ENCODE measurements around the gene DEFB129.
"Not testable (repeated sequence)": the region's sequence is repeated elsewhere in the genome, so short reads cannot be mapped to it uniquely, and the experiment has no call there.

The DEFB129 gene

GRCh38 chr20:251354-251753 is 24.3 kb downstream of the DEFB129 start:
- no peak for TF ChIP-seq CTCF (conservative IDR thresholded peaks at IDR 0.05; ENCODE audit: low read length)
- H3K4me3 ChIP-seq (ENCODE audit: low read length) = no peak overlapping the region
- DNase-seq (ENCODE audit: low read depth) = no peak

GRCh38 chr20:252801-253200 is 25.7 kb downstream of the DEFB129 start:
- DNase-seq (ENCODE audit: low read depth) = no peak
- H3K4me3 ChIP-seq (ENCODE audit: low read length) = no peak overlapping the region
- no peak for TF ChIP-seq CTCF (conservative IDR thresholded peaks at IDR 0.05; ENCODE audit: low read length)

- not testable (repeated sequence) for DNase-seq (ENCODE audit: low read depth); H3K4me3 ChIP-seq (ENCODE audit: low read length)
Measured at GRCh38 chr20:253447-253846, 26.4 kb downstream of the DEFB129 start.

- H3K4me3 ChIP-seq (ENCODE audit: low read length) = no peak within 1 kb of the TSS
- no peak for TF ChIP-seq CTCF (conservative IDR thresholded peaks at IDR 0.05; ENCODE audit: low read length)
- no peak for DNase-seq (ENCODE audit: low read depth)
Measured at GRCh38 chr20:257419-257818, 30.4 kb downstream of the DEFB129 start, which contains the start of gene DEFB132. Gene DEFB132 (plus strand): TSS chr20:257724. CDS start chr20:257779, 55 bp downstream.

- TF ChIP-seq CTCF (conservative IDR thresholded peaks at IDR 0.05; ENCODE audit: low read length) = no peak
- H3K4me3 ChIP-seq (ENCODE audit: low read length) = no peak overlapping the region
- no peak for DNase-seq (ENCODE audit: low read depth)
Measured at GRCh38 chr20:258269-258858, 31.3 kb downstream of the DEFB129 start.

- no peak overlapping the region for H3K4me3 ChIP-seq (ENCODE audit: low read length)
- peak; percentile 38 for TF ChIP-seq CTCF (conservative IDR thresholded peaks at IDR 0.05; ENCODE audit: low read length)
- peak; percentile 21 for DNase-seq (ENCODE audit: low read depth)
Measured at GRCh38 chr20:258963-259362, 31.9 kb downstream of the DEFB129 start.

- no peak for TF ChIP-seq CTCF (conservative IDR thresholded peaks at IDR 0.05; ENCODE audit: low read length)
- no peak for DNase-seq (ENCODE audit: low read depth)
- H3K4me3 ChIP-seq (ENCODE audit: low read length) = no peak overlapping the region
Measured at GRCh38 chr20:259981-260380, 32.9 kb downstream of the DEFB129 start.

GRCh38 chr20:263701-264100 is 36.6 kb downstream of the DEFB129 start:
- H3K4me3 ChIP-seq (ENCODE audit: low read length) = no peak overlapping the region
- TF ChIP-seq CTCF (conservative IDR thresholded peaks at IDR 0.05; ENCODE audit: low read length) = no peak
- no peak for DNase-seq (ENCODE audit: low read depth)

All from AG10803 (cell line).